Kidney epithelial cell (primary cell): ENCODE measurements around the gene SNCA. TPM values are rescaled to one million over a fixed set of nuclear protein-coding genes. Genes with fewer than 3 reads are reported as not detected.

Experiments
- DNase-seq: peaks from one replicate; pipeline ENCODE4 v3.0.0-alpha.2; 2010; ENCODE audit warnings: low read depth
- H3K27me3 ChIP-seq: 2 replicates; pipeline ENCODE4 v1.6.0; 2011; ENCODE audit warnings: low read length; ENCODE audit not compliant: control insufficient read depth, insufficient read depth
- H3K36me3 ChIP-seq: 2 replicates; pipeline ENCODE4 v1.5.1; 2011; ENCODE audit warnings: low read length; ENCODE audit not compliant: control insufficient read depth, insufficient read depth
- H3K4me3 ChIP-seq: 2 replicates; pipeline ENCODE4 v1.5.1; 2011; ENCODE audit warnings: low read depth, mild to moderate bottlenecking, control low read depth, low read length
- total RNA-seq: library from RNA; depleted of rRNA; stranded (reverse); fragments of >200 nt; gene quantifications from 2 replicates; pipeline ENCODE4 v1.2.3, GENCODE V29; 2015
- TF ChIP-seq, protein P1 (sequence below): IDR thresholded peaks from 2 replicates; pipeline ENCODE4 v1.5.1; 2011; ENCODE audit warnings: mild to moderate bottlenecking, moderate library complexity, low read length, control low read depth, inconsistent platforms; ENCODE audit not compliant: insufficient read depth, poor library complexity, severe bottlenecking

The SNCA gene
- total RNA-seq, 1 donor from 2014 or later: 8.7 TPM

DNA sequence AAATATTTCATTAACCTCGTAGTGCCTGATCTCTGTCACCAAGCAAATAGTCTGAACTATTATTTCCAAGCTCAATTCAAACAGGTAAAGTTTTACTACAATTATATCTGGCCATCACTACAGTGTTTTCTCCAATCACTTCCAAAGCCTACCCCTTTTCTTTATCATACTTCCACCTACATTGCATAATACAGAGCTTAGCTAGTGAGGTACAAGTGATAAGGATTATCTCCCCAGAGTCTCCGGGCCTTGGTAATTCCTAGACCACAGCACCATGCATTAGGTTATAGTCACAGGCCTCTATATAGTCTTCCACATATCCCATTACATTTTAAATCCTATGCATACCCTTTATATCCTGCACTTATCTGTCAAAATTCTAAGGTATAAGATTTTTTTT, 154.2 kb downstream of the SNCA start:
- no peak for DNase-seq
- Histone ChIP-seq H3K4me3 (no peak overlapping the region), H3K27me3 (no peaks in the 10 kb centered on the region), H3K36me3 (no peaks in the 10 kb centered on the region)
- TF ChIP-seq, protein P1, sequence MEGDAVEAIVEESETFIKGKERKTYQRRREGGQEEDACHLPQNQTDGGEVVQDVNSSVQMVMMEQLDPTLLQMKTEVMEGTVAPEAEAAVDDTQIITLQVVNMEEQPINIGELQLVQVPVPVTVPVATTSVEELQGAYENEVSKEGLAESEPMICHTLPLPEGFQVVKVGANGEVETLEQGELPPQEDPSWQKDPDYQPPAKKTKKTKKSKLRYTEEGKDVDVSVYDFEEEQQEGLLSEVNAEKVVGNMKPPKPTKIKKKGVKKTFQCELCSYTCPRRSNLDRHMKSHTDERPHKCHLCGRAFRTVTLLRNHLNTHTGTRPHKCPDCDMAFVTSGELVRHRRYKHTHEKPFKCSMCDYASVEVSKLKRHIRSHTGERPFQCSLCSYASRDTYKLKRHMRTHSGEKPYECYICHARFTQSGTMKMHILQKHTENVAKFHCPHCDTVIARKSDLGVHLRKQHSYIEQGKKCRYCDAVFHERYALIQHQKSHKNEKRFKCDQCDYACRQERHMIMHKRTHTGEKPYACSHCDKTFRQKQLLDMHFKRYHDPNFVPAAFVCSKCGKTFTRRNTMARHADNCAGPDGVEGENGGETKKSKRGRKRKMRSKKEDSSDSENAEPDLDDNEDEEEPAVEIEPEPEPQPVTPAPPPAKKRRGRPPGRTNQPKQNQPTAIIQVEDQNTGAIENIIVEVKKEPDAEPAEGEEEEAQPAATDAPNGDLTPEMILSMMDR: no peak

DNA sequence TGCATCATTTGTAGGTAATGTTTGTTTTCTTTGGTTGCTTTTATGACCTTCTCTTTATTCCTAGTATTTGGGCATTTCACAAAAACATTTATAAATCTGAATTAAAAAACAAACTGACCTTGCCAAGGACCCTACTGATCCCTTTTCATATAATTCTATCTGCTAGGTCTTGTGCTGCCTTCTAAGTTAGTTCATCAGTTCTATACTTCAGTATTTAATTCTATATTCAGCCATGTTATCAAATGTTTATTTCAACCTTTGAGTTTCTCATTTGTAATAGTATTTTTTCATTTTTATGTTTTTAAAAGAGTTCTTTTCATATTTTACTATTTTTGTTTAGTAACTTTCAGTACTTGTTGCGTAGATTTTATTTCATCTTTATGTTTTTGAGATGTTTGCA, 155.3 kb downstream of the SNCA start:
- DNase-seq: no peak
- Histone ChIP-seq H3K36me3 (no peaks in the 10 kb centered on the region), H3K27me3 (no peaks in the 10 kb centered on the region), H3K4me3 (no peak overlapping the region)
- TF ChIP-seq, protein P1: no peak

DNA sequence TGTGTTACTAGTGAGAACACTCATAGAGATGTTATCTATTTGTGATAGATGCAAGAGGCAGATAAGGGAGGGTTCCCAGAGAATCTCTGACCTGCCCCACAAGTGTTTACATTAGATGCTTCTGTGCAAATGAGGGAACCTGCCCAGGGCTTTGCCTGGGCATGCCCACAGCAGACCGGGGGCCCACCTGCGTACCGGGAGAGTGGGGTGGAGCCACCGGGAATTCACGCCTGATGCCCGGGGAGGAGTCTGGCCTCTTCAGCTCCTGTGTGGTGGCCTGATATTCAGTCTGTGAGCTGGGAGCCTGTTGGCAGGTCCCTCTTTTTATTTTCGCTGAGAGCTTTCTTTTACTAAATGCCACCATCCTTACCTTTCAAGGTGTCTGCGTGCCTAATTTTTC, 155.7 kb downstream of the SNCA start:
- no peak for DNase-seq
- H3K36me3 ChIP-seq: no peaks in the 10 kb centered on the region
- TF ChIP-seq, protein P1: no peak
- H3K27me3 ChIP-seq: no peaks in the 10 kb centered on the region
- no peak overlapping the region for H3K4me3 ChIP-seq

DNA sequence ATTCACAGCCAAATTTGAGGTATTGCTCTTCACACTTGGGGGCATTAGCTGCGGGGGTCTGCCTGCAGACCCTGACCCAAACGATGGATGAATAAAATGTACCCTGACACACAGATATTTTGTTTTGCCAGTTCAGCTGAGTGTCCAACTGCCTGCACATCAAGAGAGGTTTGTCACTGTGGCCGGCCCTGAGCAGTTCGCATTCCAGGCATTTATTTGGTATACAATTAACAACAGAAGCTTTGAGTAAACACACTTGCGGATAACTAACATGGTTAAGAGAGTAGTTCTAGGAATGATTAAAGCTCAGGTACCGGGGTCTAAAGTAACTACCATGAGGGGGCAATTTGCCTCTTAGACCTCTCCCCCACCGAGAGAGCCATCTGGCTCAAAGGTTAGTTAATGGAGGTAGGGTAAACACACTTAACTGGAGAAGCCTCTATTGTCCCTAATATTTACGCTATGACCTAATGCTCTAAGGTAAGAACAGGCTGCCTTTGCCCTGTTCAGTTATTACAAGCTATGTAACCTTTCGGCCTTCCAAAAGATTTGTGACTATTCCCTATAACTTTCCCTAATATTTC, 162.0 kb downstream of the SNCA start:
- Histone ChIP-seq H3K27me3 (no peaks in the 10 kb centered on the region), H3K4me3 (no peak overlapping the region), H3K36me3 (no peaks in the 10 kb centered on the region)
- DNase-seq: no peak
- TF ChIP-seq, protein P1: no peak

Other genes with a start within 250 kb of the SNCA start
- gene MMRN1, start 57.7 kb upstream of the SNCA start, total RNA-seq: not detected in 2 replicates